HG02870 (cell line): ENCODE results near the gene CCBE1.

Experiments used
- ATAC-seq: cut with Tn5 transposase; IDR thresholded peaks from one replicate; pipeline ENCODE4 v1.9.1; 2021; ENCODE audit warnings: mild to moderate bottlenecking, moderate library complexity; ENCODE audit not compliant: unreplicated experiment

Gene CCBE1

GRCh38 chr18:59466980-59467379, 230.2 kb downstream of the CCBE1 start:
- ATAC-seq, result no peak

GRCh38 chr18:59464486-59464885, 232.7 kb downstream of the CCBE1 start:
- ATAC-seq, result no peak

GRCh38 chr18:59461171-59461570, 236.1 kb downstream of the CCBE1 start:
- no peak for ATAC-seq

GRCh38 chr18:59460072-59460420, 237.2 kb downstream of the CCBE1 start:
- ATAC-seq, result no peak

GRCh38 chr18:59459369-59460071, 237.7 kb downstream of the CCBE1 start:
- no peak for ATAC-seq

GRCh38 chr18:59458575-59458974, 238.6 kb downstream of the CCBE1 start:
- ATAC-seq, result no peak

GRCh38 chr18:59456657-59457056, 240.6 kb downstream of the CCBE1 start:
- ATAC-seq, result no peak

- ATAC-seq, result no peak
Measured at GRCh38 chr18:59455728-59456276, 241.4 kb downstream of the CCBE1 start.

GRCh38 chr18:59454909-59455727, 242.1 kb downstream of the CCBE1 start:
- no peak for ATAC-seq

- ATAC-seq, result no peak
Measured at GRCh38 chr18:59453468-59453961, 243.7 kb downstream of the CCBE1 start.

- no peak for ATAC-seq
Measured at GRCh38 chr18:59451963-59452362, 245.3 kb downstream of the CCBE1 start.

- no peak for ATAC-seq
Measured at GRCh38 chr18:59451073-59451472, 246.2 kb downstream of the CCBE1 start.

- no peak for ATAC-seq
Measured at GRCh38 chr18:59448546-59448945, 248.7 kb downstream of the CCBE1 start.

GRCh38 chr18:59446012-59446411, 251.2 kb downstream of the CCBE1 start:
- ATAC-seq, result no peak

- no peak for ATAC-seq
Measured at GRCh38 chr18:59437851-59438569, 259.2 kb downstream of the CCBE1 start.

GRCh38 chr18:59432803-59433597, 264.2 kb downstream of the CCBE1 start:
- ATAC-seq, result no peak

GRCh38 chr18:59431131-59431530, 266.1 kb downstream of the CCBE1 start:
- no peak for ATAC-seq

- no peak for ATAC-seq
Measured at GRCh38 chr18:59429608-59430007, 267.6 kb downstream of the CCBE1 start.

GRCh38 chr18:59428018-59428417, 269.2 kb downstream of the CCBE1 start:
- no peak for ATAC-seq

- no peak for ATAC-seq
Measured at GRCh38 chr18:59426855-59427254, 270.4 kb downstream of the CCBE1 start.
